ENCODE data around the gene CCDC47. TPM values are rescaled to one million over a fixed set of nuclear protein-coding genes. Genes with fewer than 3 reads are reported as not detected.

The CCDC47 gene
- total RNA-seq, 2 donors from 2014 or later: 57.3 to 65.7 TPM

- Mint-ChIP-seq H3K4me1 (peaks cover 27% of the 10 kb centered on the region), H3K36me3 (ENCODE audit: low read depth) (peaks cover 18% of the 10 kb centered on the region), H3K27ac (peak within 1 kb of the TSS; percentile 21), H3K27me3 (ENCODE audit: insufficient read depth) (no peaks in the 10 kb centered on the region), H3K4me3 (peak within 1 kb of the TSS; percentile 65), H3K9me3 (no peaks in the 10 kb centered on the region)
- Histone ChIP-seq H3K27me3 (ENCODE audit: control insufficient read depth, insufficient read depth, low read length, poor library complexity, severe bottlenecking) (no peaks in the 10 kb centered on the region), H3K36me3 (ENCODE audit: control insufficient read depth, insufficient read depth, low read length) (peaks cover 32% of the 10 kb centered on the region), H3K9ac (ENCODE audit: extremely low read depth, low read length, poor library complexity, severe bottlenecking) (peak within 1 kb of the TSS; percentile 30), H3K9me3 (ENCODE audit: control insufficient read depth, low read length) (no peaks in the 10 kb centered on the region), H3K4me1 (ENCODE audit: control insufficient read depth, insufficient read depth, low read length) (peaks cover 9% of the 10 kb centered on the region), H3K4me3 (ENCODE audit: low read length) (peak within 1 kb of the TSS; percentile 78), H3K27ac (ENCODE audit: low read depth, low read length) (peak within 1 kb of the TSS; percentile 96)
- TF ChIP-seq CTCF (conservative IDR thresholded peaks at IDR 0.05): no peak
- DNase-seq: peak; percentile 94
- 0% methylated on average over 20 to 130 of the region's 133 CpGs for WGBS, 2 experiments (ENCODE audit: insufficient coverage in 1 of 2, insufficient read length in 1 of 2)
Observed at GRCh38 chr17:63699638-63700527, 73.5 kb downstream of the CCDC47 start, which contains the start of gene LIMD2. LIMD2 (minus strand) TSS chr17:63700125; CDS start chr17:63699298, 827 bp downstream.

GRCh38 chr17:63698886-63699637 is 74.3 kb downstream of the CCDC47 start:
- 0 to 5% methylated on average over 3 to 44 of the region's 45 CpGs for WGBS, 2 experiments (ENCODE audit: insufficient coverage in 1 of 2, insufficient read length in 1 of 2)
- H3K27me3 Mint-ChIP-seq (ENCODE audit: insufficient read depth): no peaks in the 10 kb centered on the region
- peak overlapping the region; percentile 65 for H3K4me3 Mint-ChIP-seq
- Histone ChIP-seq H3K9me3 (ENCODE audit: control insufficient read depth, low read length) (no peaks in the 10 kb centered on the region), H3K4me3 (ENCODE audit: low read length) (peak overlapping the region; percentile 78), H3K4me1 (ENCODE audit: control insufficient read depth, insufficient read depth, low read length) (peaks cover 9% of the 10 kb centered on the region), H3K27ac (ENCODE audit: low read depth, low read length) (peak overlapping the region; percentile 44), H3K27me3 (ENCODE audit: control insufficient read depth, insufficient read depth, low read length, poor library complexity, severe bottlenecking) (no peaks in the 10 kb centered on the region), H3K36me3 (ENCODE audit: control insufficient read depth, insufficient read depth, low read length) (peaks cover 28% of the 10 kb centered on the region), H3K9ac (ENCODE audit: extremely low read depth, low read length, poor library complexity, severe bottlenecking) (peak overlapping the region; percentile 30)
- H3K9me3 Mint-ChIP-seq: no peaks in the 10 kb centered on the region
- peak; percentile 86 for DNase-seq
- H3K36me3 Mint-ChIP-seq (ENCODE audit: low read depth): peaks cover 18% of the 10 kb centered on the region
- H3K4me1 Mint-ChIP-seq: peaks cover 27% of the 10 kb centered on the region
- TF ChIP-seq CTCF (conservative IDR thresholded peaks at IDR 0.05): no peak
- H3K27ac Mint-ChIP-seq: peak overlapping the region; percentile 21

DNA sequence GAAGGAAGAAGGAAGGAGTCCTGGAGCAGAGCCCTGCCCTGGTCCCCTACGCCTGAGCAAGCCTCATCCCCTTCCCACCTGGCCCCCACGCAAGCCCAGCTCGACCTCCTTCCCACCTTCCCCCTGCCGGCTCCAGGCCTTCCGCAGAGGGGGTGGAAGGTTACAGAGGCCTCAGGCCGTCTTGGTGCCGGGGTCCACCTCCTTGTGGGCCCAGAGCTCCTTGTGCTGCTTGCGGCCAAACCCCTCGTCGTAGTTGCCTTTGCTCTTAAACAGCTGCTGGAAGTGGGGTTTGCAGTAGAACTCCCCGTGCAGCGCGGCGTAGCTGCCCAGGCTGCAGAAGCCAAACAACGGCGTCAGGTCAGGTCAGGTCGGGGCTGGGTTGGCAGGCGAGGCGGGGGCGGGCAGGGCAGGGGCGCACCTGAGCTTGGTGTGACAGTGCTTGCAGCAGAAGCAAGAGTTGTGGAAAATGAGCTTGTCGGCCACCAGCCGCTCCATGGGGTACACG is 75.0 kb downstream of the CCDC47 start:
- no peak overlapping the region for H3K27ac Mint-ChIP-seq
- peaks cover 21% of the 10 kb centered on the region for H3K4me1 Mint-ChIP-seq
- H3K27me3 Mint-ChIP-seq (ENCODE audit: insufficient read depth): no peaks in the 10 kb centered on the region
- peaks cover 12% of the 10 kb centered on the region for H3K36me3 Mint-ChIP-seq (ENCODE audit: low read depth)
- 76 to 82% methylated on average over 9 to 22 of the region's 24 CpGs for WGBS, 2 experiments (ENCODE audit: insufficient coverage in 1 of 2, insufficient read length in 1 of 2)
- H3K27me3 ChIP-seq (ENCODE audit: control insufficient read depth, insufficient read depth, low read length, poor library complexity, severe bottlenecking): no peaks in the 10 kb centered on the region
- H3K4me3 Mint-ChIP-seq: peak overlapping the region; percentile 65
- no peak overlapping the region for H3K27ac ChIP-seq (ENCODE audit: low read depth, low read length)
- TF ChIP-seq CTCF (conservative IDR thresholded peaks at IDR 0.05): no peak
- peaks cover 9% of the 10 kb centered on the region for H3K4me1 ChIP-seq (ENCODE audit: control insufficient read depth, insufficient read depth, low read length)
- no peak for DNase-seq
- H3K9me3 Mint-ChIP-seq: no peaks in the 10 kb centered on the region
- peaks cover 24% of the 10 kb centered on the region for H3K36me3 ChIP-seq (ENCODE audit: control insufficient read depth, insufficient read depth, low read length)
- H3K9ac ChIP-seq (ENCODE audit: extremely low read depth, low read length, poor library complexity, severe bottlenecking): no peak overlapping the region
- H3K9me3 ChIP-seq (ENCODE audit: control insufficient read depth, low read length): no peaks in the 10 kb centered on the region
- peak overlapping the region; percentile 78 for H3K4me3 ChIP-seq (ENCODE audit: low read length)

Data from endodermal cell (in vitro differentiated cells).